Testis (tissue), 2 donors: Measurements from ENCODE around the gene MED9.

Experiments used
- POLR2A ChIP-seq: fragments of 450-650 bp; IDR thresholded peaks from one replicate; pipeline ENCODE4 v1.6.1; 2017; ENCODE audit warnings: antibody characterized with exemption, mild to moderate bottlenecking, moderate library complexity
- TF ChIP-seq, protein P1 (sequence below), 3 experiments: fragments of 450-650 bp in 2 of 3; fragments of 200-600 bp in 1 of 3; sonication (generic) in 1 of 3; IDR thresholded peaks; one replicate each; pipeline ENCODE4 v1.5.1; 2016 to 2019; ENCODE audit warnings: antibody characterized with exemption in 3 of 3, mild to moderate bottlenecking in 2 of 3, moderate library complexity in 1 of 3

DNA sequence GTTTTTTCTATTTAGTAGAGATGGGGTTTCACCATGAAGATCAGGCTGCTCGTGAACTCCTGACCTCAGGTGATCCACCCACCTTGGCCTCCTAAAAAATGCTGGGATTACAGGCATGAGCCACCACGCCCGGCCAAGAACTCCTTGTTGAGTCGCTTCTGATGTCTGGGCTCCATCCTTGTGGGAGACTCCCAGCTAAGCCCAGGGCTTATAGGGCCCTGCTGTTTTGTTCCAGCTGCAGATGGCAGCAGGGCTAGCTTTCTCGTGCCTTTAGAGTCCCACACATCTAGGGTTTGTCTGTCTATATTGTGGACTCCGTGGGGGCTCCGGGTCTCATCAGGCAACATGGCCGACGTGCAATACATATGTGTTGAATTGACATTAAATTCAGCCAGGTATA, 39.3 kb upstream of the MED9 start:
- TF ChIP-seq, protein P1, sequence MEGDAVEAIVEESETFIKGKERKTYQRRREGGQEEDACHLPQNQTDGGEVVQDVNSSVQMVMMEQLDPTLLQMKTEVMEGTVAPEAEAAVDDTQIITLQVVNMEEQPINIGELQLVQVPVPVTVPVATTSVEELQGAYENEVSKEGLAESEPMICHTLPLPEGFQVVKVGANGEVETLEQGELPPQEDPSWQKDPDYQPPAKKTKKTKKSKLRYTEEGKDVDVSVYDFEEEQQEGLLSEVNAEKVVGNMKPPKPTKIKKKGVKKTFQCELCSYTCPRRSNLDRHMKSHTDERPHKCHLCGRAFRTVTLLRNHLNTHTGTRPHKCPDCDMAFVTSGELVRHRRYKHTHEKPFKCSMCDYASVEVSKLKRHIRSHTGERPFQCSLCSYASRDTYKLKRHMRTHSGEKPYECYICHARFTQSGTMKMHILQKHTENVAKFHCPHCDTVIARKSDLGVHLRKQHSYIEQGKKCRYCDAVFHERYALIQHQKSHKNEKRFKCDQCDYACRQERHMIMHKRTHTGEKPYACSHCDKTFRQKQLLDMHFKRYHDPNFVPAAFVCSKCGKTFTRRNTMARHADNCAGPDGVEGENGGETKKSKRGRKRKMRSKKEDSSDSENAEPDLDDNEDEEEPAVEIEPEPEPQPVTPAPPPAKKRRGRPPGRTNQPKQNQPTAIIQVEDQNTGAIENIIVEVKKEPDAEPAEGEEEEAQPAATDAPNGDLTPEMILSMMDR (IDR thresholded peaks at IDR 0.05) = no peak
- no peak for TF ChIP-seq POLR2A
